Lung (tissue), 12 donors: ENCODE data around the gene ERC2. TPM values are rescaled to one million over a fixed set of nuclear protein-coding genes. Genes with fewer than 3 reads are reported as not detected.
A peak's percentile ranks its signal among the peaks of the same experiment; 100 is the strongest.

Experiments used
- ATAC-seq: fragments of 200-7000 bp; cut with Tn5 transposase; one replicate; pipeline ENCODE4 v1.9.1; 2020; ENCODE audit warnings: moderate number of reproducible peaks; ENCODE audit not compliant: insufficient read depth, low FRiP score
- DNase-seq, 3 donors: peaks; one replicate each; pipeline ENCODE4 v3.0.0-alpha.2; 2013 to 2017
- H3K27ac ChIP-seq, 2 donors: one replicate each; pipeline ENCODE4 v1.5.1; 2013; ENCODE audit warnings: mild to moderate bottlenecking in 2 of 2, moderate library complexity in 2 of 2, control low read depth in 1 of 2, inconsistent platforms in 1 of 2, low read depth in 1 of 2, low read length in 1 of 2
- H3K27me3 ChIP-seq, 3 donors: one replicate each; pipeline ENCODE4 v1.5.1; 2013; ENCODE audit warnings: low read length in 2 of 3; ENCODE audit not compliant: control insufficient read depth in 3 of 3, insufficient read depth in 3 of 3
- H3K36me3 ChIP-seq, 4 donors: one replicate each; pipeline ENCODE4 v1.5.1; 2013; ENCODE audit warnings: low read length in 4 of 4, mild to moderate bottlenecking in 1 of 4, moderate library complexity in 1 of 4; ENCODE audit not compliant: control insufficient read depth in 4 of 4, insufficient read depth in 4 of 4
- H3K4me1 ChIP-seq, 5 donors: one replicate each; pipeline ENCODE4 v1.5.1; 2013; ENCODE audit warnings: low read length in 5 of 5, mild to moderate bottlenecking in 2 of 5, moderate library complexity in 1 of 5; ENCODE audit not compliant: control insufficient read depth in 5 of 5, insufficient read depth in 5 of 5
- H3K4me3 ChIP-seq: one replicate; pipeline ENCODE4 v1.5.1; 2013; ENCODE audit warnings: mild to moderate bottlenecking, control low read depth, moderate library complexity
- H3K9ac ChIP-seq, 2 donors: one replicate each; pipeline ENCODE4 v1.5.1; 2013; ENCODE audit warnings: low read length in 2 of 2, control low read depth in 1 of 2; ENCODE audit not compliant: insufficient read depth in 1 of 2
- H3K9me3 ChIP-seq, 4 donors: one replicate each; pipeline ENCODE4 v1.5.1; 2013; ENCODE audit warnings: low read length in 3 of 4, mild to moderate bottlenecking in 1 of 4, moderate library complexity in 1 of 4; ENCODE audit not compliant: control insufficient read depth in 4 of 4, insufficient read depth in 3 of 4
- CTCF ChIP-seq: IDR thresholded peaks from 2 replicates; pipeline ENCODE4 v1.5.1; 2012; ENCODE audit warnings: mild to moderate bottlenecking; ENCODE audit errors: control extremely low read depth, extremely low read depth
- WGBS, 2 donors: extraction: QIAGEN DNeasy Blood & Tissue Kit; methylation state at CpG; one replicate each; pipeline ENCODE4 v1.1.7; 2013; 5-methylcytosine and 5-hydroxymethylcytosine counted together
- polyA plus RNA-seq, 2 donors: library from polyadenylated mRNA; stranded (reverse); fragments of 200-250 nt; gene quantifications; one replicate each; pipeline ENCODE4 v1.2.1, GENCODE V29; 2013
- total RNA-seq, 2 donors: library from RNA; depleted of rRNA in 1 of 2; stranded (reverse); fragments of >200 nt in 1 of 2; gene quantifications; one replicate each; pipeline ENCODE4 v1.2.1, GENCODE V29; 2014 to 2021
- donor health status: control.
- donor health status: control.
- donor health status: Bipolar disorder and iron deficiency.
- donor health status: healthy.
- donor health status: DM: yes; HTN: yes; CAD: no.

ERC2 gene
- total and polyA plus RNA-seq, 4 donors, result 0.20 to 3.5 (median 0.97) TPM

- DNase-seq, result peak in 2 of 3 donors; percentile 36 to 66
Measured at GRCh38 chr3:56125358-56126005, 342.8 kb downstream of the ERC2 start.

GRCh38 chr3:56124546-56124945 is 343.7 kb downstream of the ERC2 start:
- DNase-seq, result no peak
- no peak overlapping the region for H3K27ac ChIP-seq

More at GRCh38 chr3:56125358-56126005, 342.8 kb downstream of the ERC2 start:
- Histone ChIP-seq H3K27me3 (no peaks in the 10 kb centered on the region), H3K4me1 (peaks cover 0 to 6% (median 0%) of the 10 kb centered on the region in 5 donors), H3K9ac (no peak overlapping the region), H3K4me3 (no peak overlapping the region), H3K27ac (no peak overlapping the region), H3K36me3 (no peaks in the 10 kb centered on the region), H3K9me3 (no peaks in the 10 kb centered on the region)
- WGBS, 2 donors, result 57 to 70% methylated on average over 5 of the region's 5 CpGs
- TF ChIP-seq CTCF, result no peak
- ATAC-seq, result no peak

GRCh38 chr3:56123487-56123886 is 344.8 kb downstream of the ERC2 start:
- ATAC-seq (no peak), DNase-seq (no peak)
- Histone ChIP-seq H3K4me1 (peaks cover 0 to 8% (median 0%) of the 10 kb centered on the region in 5 donors), H3K27me3 (no peaks in the 10 kb centered on the region), H3K4me3 (no peak overlapping the region), H3K36me3 (no peaks in the 10 kb centered on the region), H3K9ac (no peak overlapping the region), H3K27ac (no peak overlapping the region), H3K9me3 (no peaks in the 10 kb centered on the region)
- TF ChIP-seq CTCF, result no peak
- 80 to 85% methylated on average over 3 of the region's 3 CpGs for WGBS, 2 donors

More at GRCh38 chr3:56124546-56124945, 343.7 kb downstream of the ERC2 start:
- 80 to 94% methylated on average over 1 of the region's 1 CpG for WGBS, 2 donors
- no peaks in the 10 kb centered on the region for H3K27me3 ChIP-seq
- no peak for TF ChIP-seq CTCF
- H3K9me3 ChIP-seq, result no peaks in the 10 kb centered on the region
- ATAC-seq, result no peak
- H3K4me3 ChIP-seq, result no peak overlapping the region
- H3K36me3 ChIP-seq, result no peaks in the 10 kb centered on the region
- no peak overlapping the region for H3K9ac ChIP-seq
- H3K4me1 ChIP-seq, result peaks cover 0 to 7% (median 0%) of the 10 kb centered on the region in 5 donors
